ENCODE results near the gene GZF1. TPM values are rescaled to one million over a fixed set of nuclear protein-coding genes. Genes with fewer than 3 reads are reported as not detected.

Gene GZF1
- polyA plus RNA-seq, 1 donor, result 8.8 TPM

DNA sequence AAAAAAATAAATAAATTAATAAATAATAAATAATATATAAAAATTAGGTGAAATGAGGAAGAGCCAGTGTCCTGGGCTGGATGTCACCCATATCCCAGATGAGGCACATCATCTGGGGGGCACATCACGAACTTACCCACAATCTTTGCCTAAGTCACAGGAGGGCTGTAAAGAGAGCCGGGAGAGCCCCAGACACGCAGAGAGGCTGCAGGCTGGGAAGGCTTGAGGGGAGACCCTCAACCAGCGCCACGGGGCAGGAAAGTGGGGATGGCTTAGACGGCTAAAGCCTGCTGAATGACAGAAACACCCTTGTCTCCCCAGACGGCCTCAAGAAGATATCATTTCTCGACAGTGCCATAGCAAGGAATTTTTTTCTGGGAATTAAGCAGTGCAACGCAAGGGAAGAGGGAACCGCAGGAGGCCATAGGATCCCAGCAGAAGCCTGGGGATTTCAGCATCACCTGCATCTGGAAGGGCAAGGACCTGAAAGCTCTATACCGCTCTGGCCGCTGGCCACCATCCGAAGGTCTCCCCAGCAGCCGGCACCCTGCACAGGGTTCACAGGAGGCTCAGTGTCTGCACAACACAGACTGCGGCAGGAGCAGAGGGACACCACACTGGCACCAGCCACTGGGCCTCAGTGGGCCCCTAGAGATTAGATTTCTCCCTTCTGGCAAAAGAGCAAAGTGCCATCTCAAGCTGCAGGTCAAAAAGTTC lies 34.2 kb upstream of the GZF1 start:
- no peaks in the 10 kb centered on the region for H3K36me3 ChIP-seq (ENCODE audit: control insufficient read depth, insufficient read depth, low read length)
- no peak overlapping the region for H3K4me3 ChIP-seq (ENCODE audit: low read length)
- H3K27ac ChIP-seq (ENCODE audit: low read length), result no peak overlapping the region
- no peaks in the 10 kb centered on the region for H3K4me1 ChIP-seq (ENCODE audit: control insufficient read depth, insufficient read depth, low read length)
- H3K9me3 ChIP-seq (ENCODE audit: control insufficient read depth, low read depth, low read length), result no peaks in the 10 kb centered on the region
- H3K27me3 ChIP-seq (ENCODE audit: control insufficient read depth, insufficient read depth, low read length), result no peaks in the 10 kb centered on the region
- DNase-seq, result no peak
- no CpG with 5 or more reads among the region's 15 CpGs for WGBS (ENCODE audit: insufficient coverage, low lambda C conversion rate)

DNA sequence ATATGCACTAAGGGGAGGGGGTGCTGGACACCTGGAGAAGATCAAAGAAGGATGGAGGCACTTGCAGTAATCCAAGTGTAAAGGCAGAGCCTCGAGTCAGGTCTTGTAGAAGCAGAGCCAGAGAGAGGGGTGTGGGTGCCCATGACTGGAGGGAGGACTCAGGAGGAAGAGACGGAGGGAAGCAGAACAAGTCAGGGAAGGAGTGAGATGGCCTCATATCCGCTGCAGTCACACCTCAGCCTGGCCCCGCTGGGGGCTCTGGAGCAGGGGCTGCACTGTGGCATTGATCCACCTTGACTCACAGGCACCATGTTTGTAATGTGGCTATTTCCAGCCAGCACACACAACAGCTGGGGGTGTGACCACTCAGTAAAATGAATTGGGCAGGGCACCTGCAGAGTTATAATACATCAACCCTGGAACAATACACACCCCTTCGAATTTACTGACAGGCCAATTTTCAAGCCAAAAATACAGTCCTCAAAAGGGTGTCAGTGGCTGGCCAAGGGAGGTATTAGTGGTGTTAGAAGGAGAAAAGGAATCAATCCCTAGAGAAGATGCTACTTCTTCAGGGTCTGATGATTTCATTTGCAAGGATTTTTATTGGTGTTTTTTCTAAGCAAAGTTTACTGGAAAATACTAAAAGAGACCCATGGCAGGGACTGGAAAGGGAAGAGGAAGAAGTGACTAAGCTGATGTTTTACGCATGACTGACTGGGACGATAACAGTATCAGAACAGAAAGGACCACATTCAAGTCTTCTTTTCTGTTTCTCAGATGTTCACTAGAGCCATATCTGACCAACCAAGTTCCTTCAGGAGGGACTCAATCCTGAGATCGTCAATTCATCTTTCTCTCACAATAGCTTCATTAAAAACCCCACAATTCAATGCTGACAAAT lies 30.3 kb upstream of the GZF1 start:
- Histone ChIP-seq H3K4me3 (ENCODE audit: low read length) (no peak overlapping the region), H3K9me3 (ENCODE audit: control insufficient read depth, low read depth, low read length) (no peaks in the 10 kb centered on the region), H3K36me3 (ENCODE audit: control insufficient read depth, insufficient read depth, low read length) (no peaks in the 10 kb centered on the region), H3K4me1 (ENCODE audit: control insufficient read depth, insufficient read depth, low read length) (no peaks in the 10 kb centered on the region), H3K27me3 (ENCODE audit: control insufficient read depth, insufficient read depth, low read length) (no peaks in the 10 kb centered on the region), H3K27ac (ENCODE audit: low read length) (no peak overlapping the region)
- WGBS (ENCODE audit: insufficient coverage, low lambda C conversion rate), result no CpG with 5 or more reads among the region's 8 CpGs
- DNase-seq, result no peak

DNA sequence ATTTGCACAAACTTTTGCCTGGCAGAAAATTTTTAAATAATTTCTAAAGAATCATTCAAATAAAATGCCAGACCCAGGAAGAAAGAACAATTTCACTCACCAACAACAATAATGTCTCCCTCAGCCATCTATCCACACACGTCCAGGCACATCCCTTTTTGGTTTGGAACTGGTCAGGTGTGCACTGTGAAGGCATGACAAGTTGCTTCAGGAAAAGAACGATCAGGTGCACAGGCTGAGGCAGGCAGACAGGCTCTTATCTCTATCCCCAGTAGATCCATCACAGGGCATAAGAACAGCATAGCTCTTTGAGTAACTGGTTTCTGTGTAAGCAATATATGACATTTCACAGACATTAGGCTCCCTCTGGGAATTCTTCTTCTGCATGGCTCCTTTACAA lies 29.5 kb upstream of the GZF1 start:
- Histone ChIP-seq H3K4me3 (ENCODE audit: low read length) (no peak overlapping the region), H3K27ac (ENCODE audit: low read length) (no peak overlapping the region), H3K9me3 (ENCODE audit: control insufficient read depth, low read depth, low read length) (no peaks in the 10 kb centered on the region), H3K36me3 (ENCODE audit: control insufficient read depth, insufficient read depth, low read length) (no peaks in the 10 kb centered on the region), H3K27me3 (ENCODE audit: control insufficient read depth, insufficient read depth, low read length) (no peaks in the 10 kb centered on the region), H3K4me1 (ENCODE audit: control insufficient read depth, insufficient read depth, low read length) (no peaks in the 10 kb centered on the region)
- no CpG with 5 or more reads among the region's 2 CpGs for WGBS (ENCODE audit: insufficient coverage, low lambda C conversion rate)
- no peak for DNase-seq

DNA sequence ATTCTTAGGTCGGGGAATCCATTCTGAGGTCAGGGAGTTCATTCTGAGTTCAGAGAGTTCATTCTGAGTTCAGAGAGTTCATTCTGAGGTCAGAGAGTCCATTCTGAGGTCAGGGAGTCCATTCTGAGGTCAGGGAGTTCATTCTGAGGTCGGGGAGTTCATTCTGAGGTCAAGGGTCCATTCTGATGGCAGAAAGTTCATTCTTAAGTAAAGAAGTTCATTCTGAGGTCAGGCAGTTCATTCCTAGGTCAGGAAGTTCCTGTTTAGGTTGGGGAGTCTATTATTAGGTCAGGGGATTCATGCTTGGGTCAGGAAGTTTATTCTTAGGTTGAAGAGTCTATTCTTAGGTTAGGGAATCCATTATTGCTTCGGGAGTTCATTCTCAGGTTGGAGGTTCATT lies 27.9 kb upstream of the GZF1 start:
- Histone ChIP-seq H3K4me3 (ENCODE audit: low read length) (no peak overlapping the region), H3K27me3 (ENCODE audit: control insufficient read depth, insufficient read depth, low read length) (no peaks in the 10 kb centered on the region), H3K4me1 (ENCODE audit: control insufficient read depth, insufficient read depth, low read length) (no peaks in the 10 kb centered on the region), H3K36me3 (ENCODE audit: control insufficient read depth, insufficient read depth, low read length) (no peaks in the 10 kb centered on the region), H3K27ac (ENCODE audit: low read length) (no peak overlapping the region), H3K9me3 (ENCODE audit: control insufficient read depth, low read depth, low read length) (no peaks in the 10 kb centered on the region)
- no peak for DNase-seq
- no CpG with 5 or more reads among the region's 3 CpGs for WGBS (ENCODE audit: insufficient coverage, low lambda C conversion rate)

DNA sequence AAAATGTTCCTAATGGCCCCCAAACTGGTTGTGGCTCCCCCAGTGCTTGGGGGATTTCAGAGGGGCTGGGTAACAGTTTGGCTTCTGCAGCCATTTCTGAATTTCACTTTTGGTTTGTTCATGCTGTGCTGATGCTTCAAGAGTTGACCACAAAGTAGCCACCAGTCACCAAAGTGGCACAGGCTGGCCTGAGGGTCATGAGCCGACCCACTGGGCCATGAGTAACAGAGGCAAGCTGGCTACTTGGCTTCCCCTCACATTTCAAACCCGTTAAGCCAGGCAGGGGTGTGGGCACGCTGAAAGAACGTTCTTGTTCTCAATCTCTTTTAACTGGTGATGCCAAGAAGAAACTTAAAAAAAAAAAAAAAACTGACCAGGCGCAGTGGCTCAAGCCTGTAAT lies 26.5 kb upstream of the GZF1 start:
- Histone ChIP-seq H3K36me3 (ENCODE audit: control insufficient read depth, insufficient read depth, low read length) (no peaks in the 10 kb centered on the region), H3K4me3 (ENCODE audit: low read length) (no peak overlapping the region), H3K9me3 (ENCODE audit: control insufficient read depth, low read depth, low read length) (no peaks in the 10 kb centered on the region), H3K4me1 (ENCODE audit: control insufficient read depth, insufficient read depth, low read length) (no peaks in the 10 kb centered on the region), H3K27ac (ENCODE audit: low read length) (no peak overlapping the region), H3K27me3 (ENCODE audit: control insufficient read depth, insufficient read depth, low read length) (no peaks in the 10 kb centered on the region)
- WGBS (ENCODE audit: insufficient coverage, low lambda C conversion rate), result no CpG with 5 or more reads among the region's 5 CpGs
- no peak for DNase-seq

DNA sequence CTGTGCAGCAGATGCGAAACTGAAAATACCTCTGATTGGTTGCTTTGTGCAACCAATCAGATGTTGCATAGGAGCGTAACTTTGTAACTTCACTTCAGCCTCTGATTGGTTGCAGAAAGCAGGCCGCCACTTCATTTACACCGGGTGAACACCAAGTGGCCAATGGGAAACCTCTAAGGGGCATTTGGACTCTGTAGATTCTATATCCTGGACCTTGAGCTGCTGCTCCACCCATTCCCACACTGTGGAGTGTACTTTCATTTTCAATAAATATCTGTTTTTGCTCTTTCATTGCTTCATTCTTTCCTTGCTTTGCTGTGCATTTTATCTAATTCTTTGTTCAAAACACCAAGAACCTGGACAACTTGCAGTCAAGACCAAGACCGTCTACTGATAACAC lies 25.5 kb upstream of the GZF1 start:
- Histone ChIP-seq H3K4me1 (ENCODE audit: control insufficient read depth, insufficient read depth, low read length) (no peaks in the 10 kb centered on the region), H3K27me3 (ENCODE audit: control insufficient read depth, insufficient read depth, low read length) (no peaks in the 10 kb centered on the region), H3K4me3 (ENCODE audit: low read length) (no peak overlapping the region), H3K9me3 (ENCODE audit: control insufficient read depth, low read depth, low read length) (no peaks in the 10 kb centered on the region), H3K27ac (ENCODE audit: low read length) (no peak overlapping the region), H3K36me3 (ENCODE audit: control insufficient read depth, insufficient read depth, low read length) (no peaks in the 10 kb centered on the region)
- 100% methylated on average over 1 of the region's 5 CpGs for WGBS (ENCODE audit: insufficient coverage, low lambda C conversion rate)
- DNase-seq, result peak in 1 of 2 donors; percentile 32

DNA sequence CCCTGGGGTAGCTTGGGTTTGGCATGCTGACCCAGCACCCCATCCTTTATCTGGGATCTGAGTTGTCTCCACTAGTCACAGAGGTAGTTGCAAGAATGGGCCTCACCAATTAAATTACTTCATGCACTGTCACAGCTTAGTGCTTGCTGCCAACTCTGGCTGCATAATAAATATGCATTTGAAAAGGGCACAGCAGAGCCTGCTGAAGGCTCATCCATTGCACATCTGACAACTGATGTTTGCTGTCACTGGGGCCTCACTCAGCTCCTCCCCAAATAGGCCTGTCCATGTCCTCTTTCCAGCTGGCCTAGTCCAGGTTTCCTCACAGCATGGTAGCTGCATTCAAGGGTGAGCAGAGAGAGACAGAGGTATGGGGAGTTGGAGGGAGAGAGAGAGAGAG lies 24.7 kb upstream of the GZF1 start:
- DNase-seq, result no peak
- no peaks in the 10 kb centered on the region for H3K4me1 ChIP-seq (ENCODE audit: control insufficient read depth, insufficient read depth, low read length)
- no peak overlapping the region for H3K27ac ChIP-seq (ENCODE audit: low read length)
- H3K27me3 ChIP-seq (ENCODE audit: control insufficient read depth, insufficient read depth, low read length), result no peaks in the 10 kb centered on the region
- H3K36me3 ChIP-seq (ENCODE audit: control insufficient read depth, insufficient read depth, low read length), result no peaks in the 10 kb centered on the region
- H3K4me3 ChIP-seq (ENCODE audit: low read length), result no peak overlapping the region
- H3K9me3 ChIP-seq (ENCODE audit: control insufficient read depth, low read depth, low read length), result no peaks in the 10 kb centered on the region

DNA sequence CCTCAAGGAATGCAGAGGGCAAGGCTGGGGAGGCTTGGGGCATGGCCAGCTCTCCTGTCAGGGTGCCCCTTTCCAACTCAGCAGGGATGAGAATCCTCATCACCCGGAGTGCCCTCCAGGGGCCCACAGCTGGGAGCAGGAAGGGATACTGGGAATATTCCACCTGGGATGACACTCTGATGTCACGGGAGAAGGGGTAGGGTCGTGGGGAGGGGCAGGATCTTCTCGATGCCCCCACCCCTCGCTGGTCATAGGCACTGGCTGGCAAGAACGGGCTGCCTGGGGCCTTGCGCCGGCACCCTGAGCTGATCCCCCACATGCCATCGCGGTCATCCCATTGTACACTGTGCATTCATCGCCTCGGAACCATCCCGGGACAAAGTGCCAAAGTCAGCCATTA lies 22.0 kb upstream of the GZF1 start:
- H3K36me3 ChIP-seq (ENCODE audit: control insufficient read depth, insufficient read depth, low read length), result no peaks in the 10 kb centered on the region
- no peaks in the 10 kb centered on the region for H3K9me3 ChIP-seq (ENCODE audit: control insufficient read depth, low read depth, low read length)
- WGBS (ENCODE audit: insufficient coverage, low lambda C conversion rate), result no CpG with 5 or more reads among the region's 13 CpGs
- H3K4me3 ChIP-seq (ENCODE audit: low read length), result no peak overlapping the region
- no peak overlapping the region for H3K27ac ChIP-seq (ENCODE audit: low read length)
- no peaks in the 10 kb centered on the region for H3K4me1 ChIP-seq (ENCODE audit: control insufficient read depth, insufficient read depth, low read length)
- DNase-seq, result no peak
- H3K27me3 ChIP-seq (ENCODE audit: control insufficient read depth, insufficient read depth, low read length), result no peaks in the 10 kb centered on the region

DNA sequence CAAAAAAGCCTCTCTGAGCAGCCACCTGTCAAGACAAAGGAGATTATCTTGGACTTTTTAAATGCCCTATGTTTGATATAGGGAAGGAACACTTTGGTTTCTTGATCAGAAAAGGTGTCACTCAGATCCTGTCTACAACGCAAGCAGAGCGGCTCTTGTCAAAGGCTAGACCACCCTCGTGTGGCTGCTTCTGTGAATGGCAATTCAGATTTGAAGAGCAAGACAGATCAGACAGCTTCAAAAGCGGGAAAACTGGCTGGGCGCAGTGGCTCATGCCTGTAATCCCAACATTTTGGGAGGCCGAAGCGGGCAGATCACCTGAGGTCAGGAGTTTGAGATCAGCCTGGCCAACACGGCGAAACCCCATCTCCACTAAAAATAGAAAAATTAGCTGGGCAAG lies 21.5 kb upstream of the GZF1 start:
- H3K4me1 ChIP-seq (ENCODE audit: control insufficient read depth, insufficient read depth, low read length), result no peaks in the 10 kb centered on the region

DNA sequence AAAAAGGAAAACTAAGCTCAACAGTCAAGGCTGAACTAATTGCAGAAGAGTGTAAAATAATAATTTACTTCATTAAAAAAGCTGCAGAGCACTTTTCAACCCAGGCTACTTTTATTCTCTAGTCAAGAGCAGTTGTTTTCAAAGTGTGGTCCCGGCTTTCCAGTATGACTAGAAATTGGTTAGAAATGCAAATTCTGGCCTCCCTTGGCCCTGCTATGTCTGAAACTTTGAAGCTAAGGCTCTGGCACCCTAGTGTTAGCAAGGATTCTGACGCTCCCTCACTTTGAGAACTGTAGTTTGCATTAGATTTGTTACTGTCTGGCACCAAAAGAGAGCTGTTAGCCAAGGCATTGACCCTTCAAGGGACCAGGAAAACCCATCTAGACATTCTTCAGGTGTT lies 20.9 kb upstream of the GZF1 start:
- no peak for DNase-seq
- H3K9me3 ChIP-seq (ENCODE audit: control insufficient read depth, low read depth, low read length), result no peaks in the 10 kb centered on the region
- no CpG with 5 or more reads among the region's 2 CpGs for WGBS (ENCODE audit: insufficient coverage, low lambda C conversion rate)
- H3K27me3 ChIP-seq (ENCODE audit: control insufficient read depth, insufficient read depth, low read length), result no peaks in the 10 kb centered on the region
- H3K4me1 ChIP-seq (ENCODE audit: control insufficient read depth, insufficient read depth, low read length), result no peaks in the 10 kb centered on the region
- H3K4me3 ChIP-seq (ENCODE audit: low read length), result no peak overlapping the region
- H3K27ac ChIP-seq (ENCODE audit: low read length), result no peak overlapping the region
- no peaks in the 10 kb centered on the region for H3K36me3 ChIP-seq (ENCODE audit: control insufficient read depth, insufficient read depth, low read length)

More for the DNA sequence above, 21.5 kb upstream of the GZF1 start:
- Histone ChIP-seq H3K36me3 (ENCODE audit: control insufficient read depth, insufficient read depth, low read length) (no peaks in the 10 kb centered on the region), H3K27ac (ENCODE audit: low read length) (no peak overlapping the region), H3K27me3 (ENCODE audit: control insufficient read depth, insufficient read depth, low read length) (no peaks in the 10 kb centered on the region), H3K9me3 (ENCODE audit: control insufficient read depth, low read depth, low read length) (no peaks in the 10 kb centered on the region), H3K4me3 (ENCODE audit: low read length) (no peak overlapping the region)
- no CpG with 5 or more reads among the region's 9 CpGs for WGBS (ENCODE audit: insufficient coverage, low lambda C conversion rate)
- peak in 1 of 2 donors; percentile 31 for DNase-seq
